Osteocyte (in vitro differentiated cells): Measurements from ENCODE around the gene FOXA3. TPM values are rescaled to one million over a fixed set of nuclear protein-coding genes. Genes with fewer than 3 reads are reported as not detected.
"Not testable (repeated sequence)": the region's sequence is repeated elsewhere in the genome, so short reads cannot be mapped to it uniquely, and the experiment has no call there.

Experiments used
- DNase-seq: peaks from one replicate; pipeline ENCODE4 v3.0.0; 2021; ENCODE audit warnings: mixed read lengths; ENCODE audit not compliant: unreplicated experiment; ENCODE audit errors: extremely low spot score
- H3K27ac Mint-ChIP-seq: one replicate; pipeline ENCODE4 v1.8.0; 2021; ENCODE audit warnings: mild to moderate bottlenecking, mixed read lengths; ENCODE audit not compliant: unreplicated experiment
- H3K27me3 Mint-ChIP-seq: one replicate; pipeline ENCODE4 v1.8.0; 2021; ENCODE audit warnings: mixed read lengths; ENCODE audit not compliant: unreplicated experiment
- H3K36me3 Mint-ChIP-seq: one replicate; pipeline ENCODE4 v1.8.0; 2021; ENCODE audit warnings: mixed read lengths; ENCODE audit not compliant: unreplicated experiment
- H3K4me1 Mint-ChIP-seq: one replicate; pipeline ENCODE4 v1.8.0; 2021; ENCODE audit warnings: mixed read lengths; ENCODE audit not compliant: unreplicated experiment
- H3K4me3 Mint-ChIP-seq: one replicate; pipeline ENCODE4 v1.8.0; 2021; ENCODE audit warnings: mild to moderate bottlenecking, moderate library complexity, mixed read lengths; ENCODE audit not compliant: unreplicated experiment
- H3K9me3 Mint-ChIP-seq: one replicate; pipeline ENCODE4 v1.8.0; 2021; ENCODE audit warnings: mixed read lengths; ENCODE audit not compliant: unreplicated experiment
- CTCF ChIP-seq: fragments of 200-600 bp; sonication (generic); IDR thresholded peaks from 2 replicates; pipeline ENCODE4 v1.5.0; 2021; ENCODE audit warnings: antibody characterized with exemption, mild to moderate bottlenecking, moderate library complexity
- total RNA-seq: library from RNA; stranded (reverse); gene quantifications from 2 replicates; pipeline ENCODE4 v1.2.1, GENCODE V29; 2021

Gene FOXA3
- total RNA-seq, 1 donor from 2014 or later, result not detected

GRCh38 chr19:45886427-45887199, 22.5 kb downstream of the FOXA3 start:
- no peaks in the 10 kb centered on the region for H3K27me3 Mint-ChIP-seq
- TF ChIP-seq CTCF, result no peak
- peaks cover 6% of the 10 kb centered on the region for H3K36me3 Mint-ChIP-seq
- H3K4me3 Mint-ChIP-seq, result peak overlapping the region; percentile 96
- DNase-seq, result peak; percentile 95
- H3K27ac Mint-ChIP-seq, result peak overlapping the region; percentile 98
- peaks cover 22% of the 10 kb centered on the region for H3K4me1 Mint-ChIP-seq
- H3K9me3 Mint-ChIP-seq, result no peaks in the 10 kb centered on the region

- Mint-ChIP-seq H3K4me3 (peak overlapping the region; percentile 96), H3K4me1 (peaks cover 22% of the 10 kb centered on the region), H3K9me3 (no peaks in the 10 kb centered on the region), H3K36me3 (peaks cover 6% of the 10 kb centered on the region), H3K27me3 (no peaks in the 10 kb centered on the region), H3K27ac (peak overlapping the region; percentile 98)
- no peak for DNase-seq
- no peak for TF ChIP-seq CTCF
Observed at GRCh38 chr19:45887200-45887710, 23.1 kb downstream of the FOXA3 start.

GRCh38 chr19:45889210-45889885, 25.2 kb downstream of the FOXA3 start:
- Mint-ChIP-seq H3K9me3 (no peaks in the 10 kb centered on the region), H3K27ac (no peak overlapping the region), H3K4me3 (no peak overlapping the region), H3K36me3 (peaks cover 2% of the 10 kb centered on the region), H3K4me1 (peaks cover 14% of the 10 kb centered on the region), H3K27me3 (no peaks in the 10 kb centered on the region)
- TF ChIP-seq CTCF, result no peak
- no peak for DNase-seq

- Mint-ChIP-seq H3K27ac (no peak overlapping the region), H3K36me3 (peaks cover 10% of the 10 kb centered on the region), H3K4me1 (peaks cover 9% of the 10 kb centered on the region), H3K27me3 (no peaks in the 10 kb centered on the region), H3K4me3 (no peak overlapping the region), H3K9me3 (no peaks in the 10 kb centered on the region)
- TF ChIP-seq CTCF, result no peak
- DNase-seq, result no peak
Observed at GRCh38 chr19:45890877-45891276, 26.8 kb downstream of the FOXA3 start.

GRCh38 chr19:45895519-45895972, 31.4 kb downstream of the FOXA3 start:
- H3K27ac Mint-ChIP-seq, result no peak overlapping the region
- H3K4me3 Mint-ChIP-seq, result no peak overlapping the region
- no peak for TF ChIP-seq CTCF
- no peaks in the 10 kb centered on the region for H3K27me3 Mint-ChIP-seq
- peaks cover 18% of the 10 kb centered on the region for H3K36me3 Mint-ChIP-seq
- peaks cover 1% of the 10 kb centered on the region for H3K4me1 Mint-ChIP-seq
- no peaks in the 10 kb centered on the region for H3K9me3 Mint-ChIP-seq
- no peak for DNase-seq

GRCh38 chr19:45895983-45896599, 32.0 kb downstream of the FOXA3 start:
- not testable (repeated sequence) for DNase-seq

More at GRCh38 chr19:45895983-45896599, 32.0 kb downstream of the FOXA3 start:
- not testable (repeated sequence) for H3K4me3 Mint-ChIP-seq, H3K27me3 Mint-ChIP-seq, H3K9me3 Mint-ChIP-seq, H3K4me1 Mint-ChIP-seq, H3K27ac Mint-ChIP-seq
- H3K36me3 Mint-ChIP-seq, result peaks cover 18% of the 10 kb centered on the region
